Hindlimb muscle (tissue), 1 donor: Measurements from ENCODE around the gene ILDR2. TPM values are rescaled to one million over a fixed set of nuclear protein-coding genes. Genes with fewer than 3 reads are reported as not detected.
"Not testable (repeated sequence)": the region's sequence is repeated elsewhere in the genome, so short reads cannot be mapped to it uniquely, and the experiment has no call there.

Experiments used
- DNase-seq: peaks from one replicate; pipeline ENCODE4 v3.0.0-alpha.2; 2013
- polyA plus RNA-seq: library from polyadenylated mRNA; unstranded; fragments of 120-200 nt; gene quantifications from one replicate; pipeline ENCODE4 v1.2.1, GENCODE V29; 2013; ENCODE audit not compliant: insufficient read length

ILDR2 gene
- polyA plus RNA-seq, 1 donor, result 3.8 TPM

DNA sequence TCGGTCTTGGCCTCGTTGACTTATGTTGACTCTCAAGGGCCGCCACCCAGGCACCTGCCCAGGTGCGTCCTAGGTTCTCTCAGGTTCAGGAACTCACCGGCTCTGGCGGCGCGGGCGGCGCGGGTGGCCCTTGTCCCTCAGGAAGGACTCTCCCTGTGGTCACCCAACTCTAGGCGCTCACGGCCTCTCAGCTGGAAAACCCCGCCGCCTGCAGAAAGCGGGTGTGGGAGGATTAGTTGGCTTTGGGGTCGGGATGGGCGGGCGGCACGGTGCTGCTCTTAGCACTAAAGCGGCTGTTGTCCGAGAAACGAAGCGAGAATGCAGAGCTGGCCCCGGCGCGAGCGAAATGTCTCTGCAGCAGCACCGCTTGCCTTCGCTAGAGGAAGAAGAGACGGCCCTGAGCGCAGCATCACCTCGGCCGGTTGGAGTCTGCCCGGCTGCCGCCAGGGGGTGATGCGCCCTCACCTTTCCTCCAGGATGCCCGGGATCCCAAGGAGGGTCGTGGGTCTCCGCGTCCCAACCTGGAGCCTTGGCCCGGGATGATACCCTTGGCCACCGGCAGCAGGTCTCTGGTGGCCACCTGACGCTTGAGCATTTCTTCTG is 91.2 kb downstream of the ILDR2 start:
- peak; percentile 45 for DNase-seq

GRCh38 chr1:166882893-166883292 is 92.4 kb downstream of the ILDR2 start:
- DNase-seq, result no peak

DNA sequence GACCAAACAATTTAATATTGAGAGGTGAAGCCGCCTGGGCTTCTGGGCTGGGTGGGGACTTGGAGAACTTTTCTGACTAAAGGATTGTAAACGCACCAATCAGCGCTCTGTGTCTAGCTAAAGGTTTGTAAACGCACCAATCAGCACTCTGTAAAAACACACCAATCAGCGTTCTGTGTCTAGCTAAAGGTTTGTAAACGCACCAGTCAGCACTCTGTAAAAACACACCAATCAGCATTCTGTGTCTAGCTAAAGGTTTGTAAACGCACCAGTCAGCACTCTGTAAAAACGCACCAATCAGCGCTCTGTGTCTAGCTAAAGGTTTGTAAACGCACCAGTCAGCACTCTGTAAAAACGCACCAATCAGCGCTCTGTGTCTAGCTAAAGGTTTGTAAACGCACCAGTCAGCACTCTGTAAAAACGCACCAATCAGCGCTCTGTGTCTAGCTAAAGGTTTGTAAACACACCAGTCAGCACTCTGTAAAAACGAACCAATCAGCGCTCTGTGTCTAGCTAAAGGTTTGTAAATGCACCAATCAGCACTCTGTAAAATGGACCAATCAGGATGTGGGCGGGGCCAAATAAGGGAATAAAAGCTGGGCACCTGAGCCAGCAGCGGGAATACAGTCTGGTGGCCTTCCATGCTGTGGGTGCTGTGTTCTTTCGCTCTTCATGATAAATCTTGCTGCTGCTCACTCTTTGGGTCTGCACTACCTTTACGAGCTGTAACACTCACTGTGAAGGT is 97.0 kb downstream of the ILDR2 start:
- not testable (repeated sequence) for DNase-seq

- no peak for DNase-seq
These were observed 98.9 kb downstream of the ILDR2 start for GRCh38 chr1:166876540-166876838.

DNA sequence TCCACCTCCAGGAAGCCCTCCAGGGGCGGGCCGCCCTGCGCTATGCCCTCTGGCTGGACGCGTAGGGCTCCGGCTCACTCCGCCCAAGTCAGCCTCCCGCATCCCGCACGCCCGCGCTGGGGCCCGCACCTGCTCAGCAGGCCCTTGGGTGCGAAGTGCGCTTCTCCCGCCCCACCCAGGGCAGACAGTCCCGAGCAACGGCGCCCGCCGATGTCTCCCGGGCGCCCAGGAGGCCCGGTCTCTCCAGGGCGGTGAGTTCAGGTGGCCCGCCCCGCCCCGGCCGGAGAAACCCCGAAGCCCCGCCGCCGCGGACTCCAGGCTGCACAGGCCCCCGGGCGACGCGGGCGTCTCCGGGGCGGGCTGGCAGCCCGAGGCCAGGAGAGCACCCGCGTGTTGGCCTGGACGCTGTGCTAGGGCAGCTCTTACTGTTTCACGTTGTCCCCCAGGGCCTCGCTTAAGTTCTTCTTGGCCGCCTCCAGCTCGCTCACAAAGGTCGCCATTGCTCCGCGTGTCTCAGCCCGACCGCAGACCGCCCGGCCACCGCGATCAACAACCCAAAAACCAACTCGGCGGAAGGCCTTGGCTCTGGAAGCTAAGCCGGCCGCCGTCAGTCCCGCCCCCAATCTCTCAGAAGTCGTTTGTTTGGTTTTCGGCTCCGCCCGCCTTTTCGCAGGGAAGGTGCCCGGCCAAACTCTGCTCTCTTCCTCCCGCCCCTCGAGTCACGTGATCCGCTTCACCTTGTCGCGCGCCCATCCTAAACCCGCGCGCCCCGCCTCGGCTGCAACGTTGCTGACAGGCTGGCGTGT is 99.4 kb downstream of the ILDR2 start, which contains the start of gene TADA1:
Gene TADA1 (minus strand): TSS at position 531 of the 806 bp plus-strand sequence. CDS start 31 bp downstream, at position 500.
- peak; percentile 97 for DNase-seq

- DNase-seq, result no peak
These were observed 100.0 kb downstream of the ILDR2 start for GRCh38 chr1:166875302-166875733.

GRCh38 chr1:166874464-166874863 is 100.9 kb downstream of the ILDR2 start:
- DNase-seq, result no peak

GRCh38 chr1:166870584-166870983 is 104.8 kb downstream of the ILDR2 start:
- no peak for DNase-seq

DNA sequence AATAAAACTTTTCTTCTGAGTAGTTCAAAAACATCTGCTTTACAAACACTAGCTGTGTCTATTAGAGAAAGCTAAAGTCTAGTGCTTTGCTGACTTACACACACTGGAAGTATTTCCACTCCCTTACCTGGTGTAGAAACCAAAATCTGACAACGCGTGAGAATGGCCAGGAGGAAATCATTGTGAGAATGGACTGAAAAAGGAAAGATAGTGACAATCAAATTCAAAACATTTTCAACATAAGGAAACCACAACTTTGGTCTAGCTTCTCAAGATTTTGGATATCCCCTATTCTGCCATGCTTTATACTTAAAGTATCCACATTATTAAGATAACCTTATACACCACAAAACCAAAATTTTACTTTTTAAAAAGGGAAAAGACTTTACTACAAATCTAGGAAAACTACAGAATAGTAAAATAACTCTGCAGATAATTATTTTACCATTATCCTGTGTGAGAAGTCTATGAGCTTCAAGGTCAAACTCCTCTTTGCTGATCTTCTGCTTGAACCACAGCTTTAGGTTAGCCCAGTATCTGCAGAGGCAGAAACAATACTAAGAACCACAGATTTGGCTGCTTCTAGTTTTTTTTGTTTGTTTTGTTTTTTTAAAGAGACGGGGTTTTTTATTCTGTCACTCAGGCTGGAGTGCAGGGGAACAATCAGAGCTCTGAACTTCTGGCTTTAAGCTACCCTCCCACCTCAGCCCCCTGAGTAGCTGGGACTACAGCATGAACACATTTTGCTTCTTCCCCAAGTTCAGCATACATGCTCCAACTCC is 105.8 kb downstream of the ILDR2 start:
- DNase-seq, result no peak

DNA sequence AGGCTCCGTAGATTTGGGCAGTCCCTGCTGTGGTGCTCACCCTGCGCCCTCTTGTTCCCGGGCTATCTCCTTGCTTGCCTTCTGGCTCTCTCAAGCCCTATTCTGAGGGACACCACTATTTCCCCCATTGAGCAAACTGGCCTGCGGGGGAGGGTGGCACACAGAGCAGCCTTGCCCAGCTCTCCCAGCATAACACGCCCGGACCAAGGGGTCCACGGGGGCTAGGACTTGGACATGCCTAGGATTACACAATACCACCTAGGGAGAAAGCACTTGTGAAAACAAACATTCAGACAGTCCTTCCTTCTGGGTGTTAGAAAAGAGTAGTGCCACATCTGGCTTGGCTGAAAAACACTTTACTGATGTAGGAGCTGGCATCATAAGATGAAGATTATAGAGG is 106.7 kb downstream of the ILDR2 start:
- no peak for DNase-seq

DNA sequence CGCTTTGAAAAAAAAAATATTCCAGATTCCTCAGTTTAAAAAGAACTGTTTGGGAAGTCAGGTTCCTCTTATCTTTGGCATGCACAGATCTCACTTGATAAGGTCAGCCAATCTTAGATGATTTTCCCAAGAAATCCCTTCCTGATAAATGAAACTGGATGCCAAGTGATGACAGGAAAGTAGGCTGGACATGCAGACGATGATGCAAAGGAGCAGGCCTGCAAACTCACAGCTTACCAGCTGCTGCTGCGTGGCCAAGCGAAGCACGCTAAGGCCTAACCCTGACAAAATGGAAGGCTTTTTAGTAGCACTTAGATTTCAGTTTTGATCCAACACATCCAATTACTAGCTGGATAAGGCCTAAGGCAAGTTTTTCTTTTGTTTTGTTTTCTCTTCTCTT is 109.4 kb downstream of the ILDR2 start:
- no peak for DNase-seq

GRCh38 chr1:166859597-166859996 is 115.7 kb downstream of the ILDR2 start:
- DNase-seq, result no peak

- no peak for DNase-seq
These were observed 116.5 kb downstream of the ILDR2 start for GRCh38 chr1:166858726-166859419.

Other genes starting within 250 kb of the ILDR2 start
- 12.3 TPM for gene POGK, start 136.1 kb downstream of the ILDR2 start, polyA plus RNA-seq
- 13.5 TPM for gene TADA1, start 99.3 kb downstream of the ILDR2 start, polyA plus RNA-seq
- gene MAEL, start 13.7 kb upstream of the ILDR2 start, polyA plus RNA-seq, result 0.99 TPM
- 0.12 TPM for gene GPA33, start 114.8 kb upstream of the ILDR2 start, polyA plus RNA-seq
- gene STYXL2, start 118.5 kb upstream of the ILDR2 start, polyA plus RNA-seq, result 138 TPM
- 6.1 TPM for gene POU2F1, start 245.3 kb upstream of the ILDR2 start, polyA plus RNA-seq